CD4-positive, CD25-positive, alpha-beta regulatory T cell (primary cell): ENCODE results near the gene TNNT2. TPM values are rescaled to one million over a fixed set of nuclear protein-coding genes. Genes with fewer than 3 reads are reported as not detected.
A peak's percentile ranks its signal among the peaks of the same experiment; 100 is the strongest.

ENCODE experiments used
- ATAC-seq, 2 donors: fragments of 150-1000 bp; cut with Tn5 transposase; one replicate each; pipeline ENCODE4 v1.10.0; 2021; ENCODE audit warnings: low read depth in 2 of 2, moderate number of reproducible peaks in 2 of 2, moderate library complexity in 1 of 2
- DNase-seq, 3 donors: peaks; one replicate each; pipeline versions ENCODE4 v3.0.0 to v3.0.0-alpha.2; 2012 to 2022; ENCODE audit warnings: mixed read lengths in 1 of 3
- H3K27ac ChIP-seq: one replicate; pipeline ENCODE4 v1.7.0; 2013; ENCODE audit warnings: mild to moderate bottlenecking, low read length; ENCODE audit not compliant: insufficient read depth, poor library complexity, severe bottlenecking
- H3K27me3 ChIP-seq: one replicate; pipeline ENCODE4 v1.7.0; 2013; ENCODE audit warnings: low read length; ENCODE audit not compliant: control insufficient read depth, insufficient read depth
- H3K36me3 ChIP-seq: one replicate; pipeline ENCODE4 v1.7.0; 2013; ENCODE audit warnings: mild to moderate bottlenecking, low read length, moderate library complexity; ENCODE audit not compliant: control insufficient read depth, insufficient read depth
- H3K4me1 ChIP-seq: 2 replicates; pipeline ENCODE4 v1.7.0; 2013; ENCODE audit warnings: mild to moderate bottlenecking, low read length; ENCODE audit not compliant: insufficient read depth, control insufficient read depth, poor library complexity, severe bottlenecking
- H3K4me3 ChIP-seq: one replicate; pipeline ENCODE4 v1.7.0; 2013; ENCODE audit warnings: low read depth, mild to moderate bottlenecking, low read length, moderate library complexity
- H3K9me3 ChIP-seq, 2 experiments: 1 replicate in 1 of 2; 2 replicates in 1 of 2; pipeline ENCODE4 v1.7.0; 2013; ENCODE audit warnings: low read length in 2 of 2, mild to moderate bottlenecking in 1 of 2, moderate library complexity in 1 of 2; ENCODE audit not compliant: control insufficient read depth in 2 of 2
- H3K27ac Mint-ChIP-seq, 3 donors: one replicate each; pipeline ENCODE4 v1.8.0; 2020 to 2022; ENCODE audit warnings: mild to moderate bottlenecking in 3 of 3, mixed read lengths in 3 of 3, moderate library complexity in 2 of 3
- H3K27me3 Mint-ChIP-seq: one replicate; pipeline ENCODE4 v1.8.0; 2022; ENCODE audit warnings: mild to moderate bottlenecking, mixed read lengths
- H3K36me3 Mint-ChIP-seq: one replicate; pipeline ENCODE4 v1.8.0; 2020; ENCODE audit warnings: mixed read lengths
- H3K4me1 Mint-ChIP-seq, 4 donors: one replicate each; pipeline ENCODE4 v1.8.0; 2020 to 2022; ENCODE audit warnings: mixed read lengths in 4 of 4, mild to moderate bottlenecking in 1 of 4
- H3K4me3 Mint-ChIP-seq, 4 donors: one replicate each; pipeline ENCODE4 v1.8.0; 2020 to 2022; ENCODE audit warnings: mild to moderate bottlenecking in 4 of 4, mixed read lengths in 4 of 4, moderate library complexity in 3 of 4
- H3K9me3 Mint-ChIP-seq, 7 donors: one replicate each; pipeline ENCODE4 v1.8.0; 2020 to 2022; ENCODE audit warnings: mixed read lengths in 7 of 7, mild to moderate bottlenecking in 3 of 7, moderate library complexity in 2 of 7
- polyA plus RNA-seq, 4 donors: library from polyadenylated mRNA; unstranded; fragments of 300-500 nt; fragmentation: Illumina TruSeq; gene quantifications; one replicate each; pipeline ENCODE4 v1.2.3, GENCODE V29; 2021
- total RNA-seq: library from RNA; stranded (reverse); gene quantifications from one replicate; pipeline ENCODE4 v1.2.3, GENCODE V29; 2022

The TNNT2 gene
- total and polyA plus RNA-seq, 5 donors from 2014 or later, result not detected

GRCh38 chr1:201363467-201363866 lies 14.0 kb downstream of the TNNT2 start:
- H3K27me3 Mint-ChIP-seq, result peaks cover 11% of the 10 kb centered on the region
- no peak overlapping the region for H3K27ac Mint-ChIP-seq
- Histone ChIP-seq H3K4me1 (no peaks in the 10 kb centered on the region), H3K27me3 (no peaks in the 10 kb centered on the region), H3K36me3 (no peaks in the 10 kb centered on the region), H3K9me3 (no peaks in the 10 kb centered on the region), H3K4me3 (no peak overlapping the region), H3K27ac (no peak overlapping the region)
- ATAC-seq (no peak), DNase-seq (no peak)
- H3K4me3 Mint-ChIP-seq, result no peak overlapping the region
- no peaks in the 10 kb centered on the region for H3K9me3 Mint-ChIP-seq
- no peaks in the 10 kb centered on the region for H3K4me1 Mint-ChIP-seq
- no peaks in the 10 kb centered on the region for H3K36me3 Mint-ChIP-seq

GRCh38 chr1:201362906-201363305 lies 14.6 kb downstream of the TNNT2 start:
- Mint-ChIP-seq H3K27me3 (peaks cover 11% of the 10 kb centered on the region), H3K9me3 (no peaks in the 10 kb centered on the region), H3K36me3 (no peaks in the 10 kb centered on the region), H3K4me3 (no peak overlapping the region), H3K4me1 (no peaks in the 10 kb centered on the region), H3K27ac (no peak overlapping the region)
- H3K36me3 ChIP-seq, result no peaks in the 10 kb centered on the region
- H3K4me1 ChIP-seq, result no peaks in the 10 kb centered on the region
- ATAC-seq (no peak), DNase-seq (no peak)
- H3K4me3 ChIP-seq, result no peak overlapping the region
- H3K9me3 ChIP-seq, result no peaks in the 10 kb centered on the region
- no peak overlapping the region for H3K27ac ChIP-seq
- H3K27me3 ChIP-seq, result no peaks in the 10 kb centered on the region

- Mint-ChIP-seq H3K27ac (no peak overlapping the region), H3K9me3 (no peaks in the 10 kb centered on the region), H3K4me1 (no peaks in the 10 kb centered on the region), H3K4me3 (no peak overlapping the region), H3K27me3 (peaks cover 5% of the 10 kb centered on the region), H3K36me3 (no peaks in the 10 kb centered on the region)
- Histone ChIP-seq H3K27me3 (no peaks in the 10 kb centered on the region), H3K36me3 (no peaks in the 10 kb centered on the region), H3K4me1 (no peaks in the 10 kb centered on the region), H3K4me3 (no peak overlapping the region), H3K9me3 (no peaks in the 10 kb centered on the region), H3K27ac (no peak overlapping the region)
- ATAC-seq (no peak), DNase-seq (peak in 1 of 3 donors; percentile 18)
Measured at GRCh38 chr1:201361652-201362504, 15.6 kb downstream of the TNNT2 start.

- H3K27ac ChIP-seq, result no peak overlapping the region
- no peak overlapping the region for H3K4me3 Mint-ChIP-seq
- no peaks in the 10 kb centered on the region for H3K4me1 Mint-ChIP-seq
- H3K4me3 ChIP-seq, result no peak overlapping the region
- no peaks in the 10 kb centered on the region for H3K9me3 ChIP-seq
- no peaks in the 10 kb centered on the region for H3K36me3 ChIP-seq
- no peaks in the 10 kb centered on the region for H3K27me3 ChIP-seq
- ATAC-seq (no peak), DNase-seq (no peak)
- H3K9me3 Mint-ChIP-seq, result no peaks in the 10 kb centered on the region
- H3K27me3 Mint-ChIP-seq, result peaks cover 5% of the 10 kb centered on the region
- no peak overlapping the region for H3K27ac Mint-ChIP-seq
- H3K36me3 Mint-ChIP-seq, result no peaks in the 10 kb centered on the region
- no peaks in the 10 kb centered on the region for H3K4me1 ChIP-seq
Measured at GRCh38 chr1:201360901-201361651, 16.4 kb downstream of the TNNT2 start.

- Mint-ChIP-seq H3K36me3 (no peaks in the 10 kb centered on the region), H3K4me3 (no peak overlapping the region), H3K9me3 (no peaks in the 10 kb centered on the region), H3K27ac (no peak overlapping the region), H3K27me3 (peaks cover 5% of the 10 kb centered on the region), H3K4me1 (no peaks in the 10 kb centered on the region)
- H3K36me3 ChIP-seq, result no peaks in the 10 kb centered on the region
- no peak overlapping the region for H3K27ac ChIP-seq
- ATAC-seq (no peak), DNase-seq (no peak)
- H3K27me3 ChIP-seq, result no peaks in the 10 kb centered on the region
- no peaks in the 10 kb centered on the region for H3K4me1 ChIP-seq
- H3K4me3 ChIP-seq, result no peak overlapping the region
- H3K9me3 ChIP-seq, result no peaks in the 10 kb centered on the region
Measured at GRCh38 chr1:201360486-201360885, 17.0 kb downstream of the TNNT2 start.

- H3K4me3 Mint-ChIP-seq, result no peak overlapping the region
- H3K27me3 ChIP-seq, result no peaks in the 10 kb centered on the region
Measured at GRCh38 chr1:201359873-201360210, 17.6 kb downstream of the TNNT2 start.

GRCh38 chr1:201359031-201359872 lies 18.2 kb downstream of the TNNT2 start:
- H3K4me3 Mint-ChIP-seq, result peak overlapping the region in 1 of 4 donors; percentile 39
- no peaks in the 10 kb centered on the region for H3K9me3 Mint-ChIP-seq
- Histone ChIP-seq H3K9me3 (no peaks in the 10 kb centered on the region), H3K4me3 (no peak overlapping the region), H3K27ac (no peak overlapping the region), H3K36me3 (no peaks in the 10 kb centered on the region), H3K27me3 (no peaks in the 10 kb centered on the region), H3K4me1 (no peaks in the 10 kb centered on the region)
- no peak overlapping the region for H3K27ac Mint-ChIP-seq
- H3K36me3 Mint-ChIP-seq, result no peaks in the 10 kb centered on the region
- no peak for ATAC-seq
- no peak for DNase-seq
- H3K4me1 Mint-ChIP-seq, result no peaks in the 10 kb centered on the region
- peaks cover 5% of the 10 kb centered on the region for H3K27me3 Mint-ChIP-seq

More at GRCh38 chr1:201359873-201360210, 17.6 kb downstream of the TNNT2 start:
- H3K27me3 Mint-ChIP-seq, result peaks cover 5% of the 10 kb centered on the region
- Histone ChIP-seq H3K4me1 (no peaks in the 10 kb centered on the region), H3K9me3 (no peaks in the 10 kb centered on the region), H3K36me3 (no peaks in the 10 kb centered on the region), H3K4me3 (no peak overlapping the region), H3K27ac (no peak overlapping the region)
- H3K9me3 Mint-ChIP-seq, result no peaks in the 10 kb centered on the region
- no peak overlapping the region for H3K27ac Mint-ChIP-seq
- H3K4me1 Mint-ChIP-seq, result no peaks in the 10 kb centered on the region
- no peaks in the 10 kb centered on the region for H3K36me3 Mint-ChIP-seq
- no peak for DNase-seq
- no peak for ATAC-seq
